Cerebellar cortex (tissue), 1 donor: Measurements from ENCODE around the gene CST9L.

Experiments used
- DNase-seq: peaks from one replicate; pipeline ENCODE4 v3.0.0-alpha.2; 2015; ENCODE audit warnings: low spot score

Gene CST9L, protein sequence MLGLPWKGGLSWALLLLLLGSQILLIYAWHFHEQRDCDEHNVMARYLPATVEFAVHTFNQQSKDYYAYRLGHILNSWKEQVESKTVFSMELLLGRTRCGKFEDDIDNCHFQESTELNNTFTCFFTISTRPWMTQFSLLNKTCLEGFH

DNA sequence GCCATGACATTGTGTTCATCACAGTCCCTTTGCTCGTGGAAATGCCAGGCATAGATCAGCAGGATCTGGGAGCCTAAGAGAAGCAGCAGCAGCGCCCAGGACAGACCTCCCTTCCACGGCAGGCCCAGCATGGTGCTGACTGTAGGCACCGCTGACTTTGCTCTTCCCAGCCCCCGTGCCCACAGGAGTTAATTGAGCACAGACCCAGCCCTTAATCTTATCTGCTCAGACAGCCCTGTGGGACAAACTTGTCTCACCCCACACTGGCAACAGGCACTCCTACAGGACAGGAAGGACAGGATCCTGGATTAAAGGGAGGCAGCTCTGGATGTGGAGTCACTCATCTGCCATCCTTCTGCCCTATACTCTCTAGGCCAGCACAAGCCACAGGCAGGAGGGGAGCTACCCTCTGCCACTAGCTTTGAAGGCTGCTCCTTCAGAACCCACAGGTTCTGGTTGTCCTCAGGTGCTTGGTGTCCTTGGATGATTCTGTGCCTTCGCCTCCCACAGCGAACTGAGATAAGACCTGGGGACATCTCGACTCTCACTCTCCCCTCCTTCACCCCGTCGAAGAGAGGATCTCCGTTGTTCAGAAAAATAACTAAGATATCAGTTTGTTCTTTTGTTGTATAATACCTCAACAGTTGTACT lies at the start of gene CST9L:
Gene CST9L (minus strand): TSS at position 165 of the 651 bp plus-strand sequence. CDS start 34 bp downstream, at position 131.
- no peak for DNase-seq

DNA sequence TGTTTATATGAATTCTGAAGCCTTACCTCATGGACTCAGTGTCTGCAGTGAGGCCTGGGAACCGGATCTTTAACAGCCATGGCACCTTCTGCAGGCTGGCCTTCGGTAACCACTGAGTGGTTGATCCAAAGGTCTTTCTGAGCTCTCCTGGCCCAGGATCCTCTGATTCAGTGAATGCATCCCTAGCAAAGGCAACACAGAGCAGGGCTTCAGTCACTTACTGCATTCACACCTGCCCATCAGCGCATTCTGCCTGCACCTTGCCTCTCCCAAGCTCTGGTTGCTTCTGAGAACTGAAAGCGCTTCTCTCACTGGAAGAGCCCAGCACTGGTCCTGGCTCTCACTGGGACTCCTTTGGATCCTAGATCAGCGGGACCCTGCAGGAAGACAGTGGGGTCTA lies 45.9 kb upstream of the CST9L start:
- no peak for DNase-seq

DNA sequence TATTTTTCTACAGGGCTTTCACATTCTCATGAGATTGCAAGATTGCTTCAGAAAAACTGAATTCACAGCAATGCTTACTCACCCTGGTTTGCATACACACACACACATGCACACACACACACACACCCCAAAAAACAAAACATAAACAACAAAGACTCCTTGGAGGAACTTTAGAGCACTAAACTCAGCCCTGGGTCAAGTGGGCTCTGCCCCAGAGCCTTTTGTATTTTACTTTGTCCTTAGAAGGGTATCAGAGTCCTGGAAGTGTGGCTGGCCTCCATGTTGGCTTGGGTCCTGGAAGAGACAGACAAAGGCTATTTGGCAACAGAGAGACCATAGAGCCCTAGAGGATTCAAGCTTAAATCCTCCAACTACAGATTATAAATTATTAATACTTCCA lies 45.4 kb upstream of the CST9L start:
- no peak for DNase-seq

DNA sequence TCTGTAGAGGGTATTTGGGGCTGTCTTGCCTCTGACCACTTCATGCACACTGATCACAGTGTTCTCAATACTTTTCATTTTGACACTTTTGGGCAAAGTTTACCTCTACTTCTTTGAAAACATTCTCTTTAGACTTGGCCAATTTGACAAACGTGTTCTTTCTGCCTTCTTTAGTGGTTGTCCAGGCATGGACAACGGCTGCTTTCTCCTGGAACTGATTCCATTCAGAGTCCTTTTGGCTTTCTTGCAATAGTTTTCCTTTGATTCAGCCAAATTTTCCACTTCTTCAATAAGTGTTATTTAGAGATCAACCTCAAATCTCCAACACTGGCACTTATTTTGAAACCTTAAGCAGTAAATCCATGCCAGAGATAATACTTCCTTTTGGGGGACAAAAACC lies 44.1 kb upstream of the CST9L start:
- no peak for DNase-seq

DNA sequence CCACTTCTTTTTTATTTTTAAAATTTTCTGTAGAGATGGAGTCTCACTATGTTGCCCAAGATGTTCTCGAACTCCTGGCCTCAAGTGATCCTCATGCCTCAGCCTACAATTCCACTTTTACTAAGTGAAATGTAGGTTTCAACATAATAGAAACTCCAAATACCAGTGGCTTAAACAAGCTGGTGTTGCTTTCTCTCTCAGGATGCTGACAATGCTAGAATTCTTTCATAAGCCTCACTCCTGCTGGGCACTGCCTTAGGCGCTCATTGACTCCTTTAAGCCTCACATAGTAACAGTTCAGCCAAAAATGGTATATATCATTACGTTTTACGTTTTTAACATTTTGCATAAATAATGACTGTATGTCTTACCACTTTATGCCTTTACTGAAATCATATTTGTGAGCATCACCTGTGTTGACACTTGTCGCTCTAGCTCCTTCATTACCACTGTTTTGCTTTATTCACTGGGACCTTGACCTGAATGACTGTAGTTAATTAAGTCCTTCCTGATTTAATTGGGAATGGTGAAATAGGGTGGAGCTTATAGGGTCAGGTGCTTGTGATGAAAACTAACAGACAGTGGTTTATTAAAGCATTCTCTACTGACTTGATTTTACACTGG lies 41.3 kb upstream of the CST9L start:
- no peak for DNase-seq

DNA sequence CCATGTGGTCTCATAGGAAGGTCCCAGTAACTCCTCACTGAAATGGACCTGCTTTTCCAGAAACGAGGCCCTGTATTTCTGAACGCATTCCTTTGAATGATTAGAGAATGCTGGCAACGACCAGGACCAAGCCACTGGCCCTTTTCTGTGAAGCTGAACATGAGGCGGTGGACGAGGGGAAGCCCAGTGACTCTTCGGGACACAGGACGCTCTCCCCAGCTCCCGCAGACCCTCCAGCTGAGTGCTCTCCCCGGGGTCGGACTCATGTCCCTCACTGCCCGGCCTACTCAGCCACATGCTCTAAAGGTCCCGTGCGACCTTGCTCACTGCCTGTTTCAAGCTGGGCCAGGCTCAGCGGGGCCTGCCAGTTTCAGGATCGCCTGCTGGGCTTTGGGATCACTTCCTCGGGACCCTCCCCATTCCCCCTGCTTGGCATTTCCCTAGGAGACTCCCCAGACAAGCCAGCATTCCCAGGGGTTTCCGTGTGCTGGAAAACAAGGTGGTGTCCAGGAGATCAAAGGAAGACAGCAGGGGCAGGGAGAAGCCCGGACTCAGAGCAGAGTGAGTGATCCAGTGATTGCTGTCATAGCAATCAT lies 40.1 kb upstream of the CST9L start:
- DNase-seq: no peak

DNA sequence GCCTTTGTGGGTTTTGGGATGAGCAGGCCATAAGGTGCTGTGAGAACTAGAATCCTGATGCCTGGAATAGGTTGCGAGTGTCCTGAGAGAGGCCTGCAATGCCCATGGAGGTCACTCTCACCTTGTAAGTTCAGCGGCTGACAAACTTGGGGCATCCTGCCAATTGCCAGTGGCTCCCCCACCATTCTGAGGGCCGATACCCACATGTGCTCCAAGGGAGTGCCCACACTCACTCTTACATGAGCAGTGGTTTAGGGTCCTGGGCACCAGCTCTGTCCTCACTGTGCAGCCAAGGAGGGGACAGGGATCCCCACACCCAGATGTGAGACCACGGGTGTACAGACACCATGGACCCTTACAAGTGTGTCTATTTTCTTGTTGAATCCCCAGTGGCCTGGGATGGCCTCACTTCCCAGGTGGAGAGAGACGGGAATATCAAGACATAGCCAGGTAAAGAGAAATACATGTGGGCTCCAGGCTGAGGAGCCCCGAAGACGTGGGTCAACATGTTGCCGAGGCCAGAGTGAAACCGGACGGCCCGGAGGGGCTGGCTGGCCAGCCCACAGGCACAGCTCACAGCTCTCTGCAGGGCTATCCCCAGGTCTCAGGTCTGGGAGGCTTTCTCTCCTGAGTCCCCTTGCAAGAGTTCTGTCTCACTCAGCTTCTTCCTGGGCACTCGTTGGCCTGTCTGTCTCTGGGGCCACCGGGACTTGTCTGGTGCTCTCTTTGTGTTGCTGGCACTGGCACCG lies 39.4 kb upstream of the CST9L start:
- DNase-seq: no peak

DNA sequence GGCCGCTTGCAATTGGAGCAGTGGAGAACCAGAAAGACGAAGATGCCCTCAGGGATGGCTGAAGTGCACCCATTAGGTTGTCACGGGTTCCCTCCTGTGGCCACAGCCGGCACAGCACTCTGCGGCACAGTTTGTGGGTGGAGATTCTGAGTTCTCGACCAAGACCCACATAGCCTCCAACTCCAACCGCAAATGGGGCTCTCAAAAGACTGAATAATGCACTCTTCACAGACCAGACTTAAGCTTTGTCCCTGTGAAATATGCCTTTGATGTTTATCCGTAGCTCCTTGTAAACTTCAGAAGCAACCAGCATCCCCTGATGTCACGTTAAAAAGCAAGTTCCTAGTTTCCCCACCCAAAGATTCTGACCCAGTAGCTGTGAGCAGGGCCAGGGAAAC lies 38.4 kb upstream of the CST9L start:
- peak; percentile 73 for DNase-seq

DNA sequence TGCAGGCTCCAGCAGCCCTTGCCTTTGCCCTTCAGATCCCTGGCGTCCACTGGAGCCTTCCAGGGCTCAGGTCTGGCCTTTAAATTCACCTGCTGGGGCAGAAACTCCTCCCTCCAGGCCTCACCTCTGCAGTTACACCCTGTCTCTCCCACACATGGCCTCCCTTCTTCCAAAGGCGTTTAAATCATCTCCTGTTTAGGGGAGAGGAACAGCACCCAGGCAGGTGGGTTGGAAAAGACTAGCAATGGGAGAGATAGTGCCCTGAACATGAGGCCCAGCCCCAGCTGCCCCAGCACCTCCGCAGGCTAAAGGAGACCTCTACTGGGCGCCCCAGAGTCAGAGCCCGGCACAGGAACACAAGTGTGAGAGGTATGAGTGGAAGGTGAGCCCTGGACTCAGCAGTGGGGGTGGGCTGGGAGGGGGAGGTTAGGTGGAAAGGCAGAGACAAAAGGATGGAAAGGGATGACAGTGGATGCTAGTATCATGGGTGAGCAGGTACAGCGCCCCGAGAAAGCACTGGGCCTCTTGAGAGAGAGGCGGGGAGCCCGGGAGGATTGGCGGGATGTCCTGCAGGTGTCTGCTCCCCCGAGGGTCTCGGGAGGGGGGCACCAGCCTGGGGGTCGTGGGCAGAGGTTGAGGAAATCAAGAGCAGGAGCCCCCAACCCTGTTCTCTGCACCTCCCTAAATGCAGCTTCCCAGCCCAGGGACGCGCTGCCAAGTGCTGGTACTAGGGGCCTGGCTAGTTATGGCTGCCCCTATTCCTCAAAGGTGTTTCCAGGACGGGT lies 37.8 kb upstream of the CST9L start, which contains the start of gene CST9:
Gene CST9 (minus strand): TSS at position 51 of the 785 bp plus-strand sequence. CDS start 53 bp downstream, outside the sequence.
- no peak for DNase-seq

DNA sequence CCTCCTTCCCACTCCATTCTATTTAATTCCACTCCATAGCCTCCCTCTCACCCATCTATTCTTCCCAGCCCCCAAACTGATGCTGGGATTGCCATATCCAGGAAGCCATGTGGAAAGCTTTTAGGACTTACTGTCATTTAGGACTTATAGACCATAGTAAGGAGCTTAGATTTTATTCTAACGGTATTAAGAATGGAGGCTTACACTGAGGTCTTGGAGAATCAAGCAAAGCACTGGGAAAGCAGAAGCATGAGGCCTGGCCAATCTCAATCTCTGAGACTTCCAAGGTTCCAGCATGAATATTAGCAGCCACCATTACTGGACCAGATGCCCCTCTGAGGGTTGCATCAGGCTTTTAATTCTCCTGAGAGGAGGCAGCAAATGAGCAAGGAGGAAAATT lies 36.0 kb upstream of the CST9L start:
- DNase-seq: no peak

DNA sequence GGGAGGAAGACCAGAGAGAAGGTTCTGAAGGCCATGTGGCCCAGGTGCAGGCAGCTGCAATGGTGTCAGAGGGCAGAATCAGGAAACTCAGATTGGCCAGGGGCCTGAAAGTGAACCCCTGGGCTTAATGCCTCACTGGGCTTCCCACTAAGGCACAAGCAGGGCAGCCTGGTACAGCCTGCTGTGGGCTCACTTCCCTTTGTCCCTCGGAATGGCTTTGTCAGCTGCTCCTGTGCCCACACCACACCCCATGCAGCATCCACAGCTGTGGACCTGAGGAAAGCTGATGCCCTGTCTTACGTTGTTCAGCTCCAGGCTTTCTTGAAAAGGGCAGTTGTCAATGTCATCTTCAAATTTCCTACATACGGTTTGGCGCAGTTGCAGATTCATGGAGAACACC lies 35.0 kb upstream of the CST9L start:
- DNase-seq: no peak

DNA sequence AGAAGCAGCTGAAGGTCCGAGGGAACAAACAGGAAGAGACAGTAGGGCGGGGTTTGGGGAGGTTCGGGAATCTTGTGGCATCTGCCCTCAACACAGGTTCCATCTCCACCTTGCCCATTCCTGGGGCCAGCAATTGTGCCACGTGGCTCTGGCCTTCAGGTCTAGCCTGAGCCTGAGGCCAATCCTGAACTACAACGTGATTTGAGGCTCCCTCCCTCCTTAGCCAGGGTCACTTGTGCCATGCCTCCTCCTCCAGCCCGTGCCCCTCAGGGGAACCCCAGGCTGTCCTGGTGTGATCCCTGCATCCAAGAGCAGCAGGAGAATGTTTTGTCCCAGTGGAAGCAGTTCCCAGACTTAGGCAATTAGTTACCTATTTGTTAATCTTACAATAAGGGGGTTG lies 34.4 kb upstream of the CST9L start:
- no peak for DNase-seq

DNA sequence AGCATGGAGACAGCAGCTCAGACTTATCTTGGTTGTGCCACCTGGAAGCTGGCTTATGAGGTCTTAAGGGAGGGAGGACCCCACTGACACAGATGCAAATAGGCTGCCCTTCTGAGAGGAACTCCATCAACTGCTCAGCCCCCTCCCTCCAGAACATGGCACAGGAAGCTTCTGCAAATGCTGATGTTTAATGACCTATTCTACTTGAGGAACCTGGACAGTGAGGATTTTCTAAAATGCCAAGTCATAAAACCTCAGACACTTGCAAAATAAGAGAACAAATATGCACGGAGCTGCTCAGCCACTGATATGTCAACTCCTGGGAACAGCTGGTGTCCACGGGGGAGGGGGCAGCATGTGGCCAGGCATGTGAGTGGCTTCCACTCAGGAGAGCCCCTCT lies 34.0 kb upstream of the CST9L start:
- DNase-seq: no peak

DNA sequence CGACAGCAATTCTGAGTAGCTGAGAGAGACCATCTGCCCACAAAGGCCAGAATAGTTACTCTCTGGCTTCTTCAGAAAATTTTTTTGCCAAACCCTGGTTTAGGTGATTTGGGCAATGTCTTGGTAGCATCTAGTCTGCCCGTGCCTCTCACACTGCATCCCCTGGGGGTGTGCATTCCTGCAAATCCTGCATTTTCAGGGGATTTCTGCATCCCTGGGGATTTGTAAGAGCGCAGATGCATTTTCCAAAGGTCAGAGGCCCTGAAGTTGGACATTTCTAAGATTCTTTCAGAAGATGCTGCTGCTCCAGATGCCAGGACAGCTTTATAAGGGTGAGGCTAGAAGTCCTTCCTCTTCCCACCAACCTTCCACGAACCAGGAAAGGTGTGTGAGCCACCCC lies 33.4 kb upstream of the CST9L start:
- DNase-seq: no peak

DNA sequence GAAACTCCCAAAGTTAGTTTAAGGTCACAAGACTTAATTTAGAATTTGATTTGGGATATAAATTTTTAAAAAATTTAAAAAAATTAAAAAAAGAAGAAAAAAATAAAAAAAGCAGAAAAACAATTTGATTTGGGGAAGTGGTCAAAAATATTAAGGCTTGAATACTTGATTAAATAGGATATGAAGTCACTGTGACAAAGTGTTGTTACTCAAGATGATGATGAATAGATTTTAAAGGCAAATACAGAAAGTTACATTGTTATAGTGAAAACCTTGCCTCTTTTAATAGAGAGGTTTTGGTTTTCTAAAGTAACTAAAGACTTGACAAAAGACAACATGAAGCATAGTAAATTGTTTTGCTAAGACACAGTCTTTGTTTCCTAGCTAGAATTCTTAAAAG lies 30.2 kb upstream of the CST9L start:
- no peak for DNase-seq

DNA sequence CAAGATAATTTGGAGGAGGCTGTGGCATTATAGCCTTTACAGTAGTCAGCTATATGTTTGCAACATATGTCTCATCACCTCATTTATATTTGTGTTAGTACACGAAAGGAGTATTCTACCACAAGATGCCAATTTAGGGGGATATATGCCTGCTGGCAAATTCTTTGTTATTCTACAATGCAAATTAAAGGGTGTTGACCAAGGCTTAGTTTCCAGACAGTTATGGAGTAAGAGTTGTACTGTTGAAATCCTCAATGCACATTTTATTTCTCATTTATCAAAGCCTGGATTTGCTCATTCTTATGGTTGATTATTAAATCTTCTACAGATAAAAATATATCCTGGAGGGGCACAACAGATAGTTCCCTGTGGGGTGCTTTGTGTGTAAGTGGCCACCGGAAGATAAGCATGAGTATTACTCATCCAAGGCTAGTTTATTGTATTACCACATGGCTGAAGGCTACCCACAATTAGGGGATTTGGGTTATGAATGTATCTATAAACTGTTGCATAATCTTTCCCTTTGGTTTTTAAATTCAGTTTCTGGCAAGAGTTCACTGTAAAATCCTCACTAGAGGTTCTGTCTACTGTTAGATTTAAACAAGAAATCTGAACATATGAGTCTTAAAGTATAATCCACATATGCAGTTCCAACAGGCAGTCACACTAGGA lies 28.4 kb upstream of the CST9L start:
- DNase-seq: no peak

DNA sequence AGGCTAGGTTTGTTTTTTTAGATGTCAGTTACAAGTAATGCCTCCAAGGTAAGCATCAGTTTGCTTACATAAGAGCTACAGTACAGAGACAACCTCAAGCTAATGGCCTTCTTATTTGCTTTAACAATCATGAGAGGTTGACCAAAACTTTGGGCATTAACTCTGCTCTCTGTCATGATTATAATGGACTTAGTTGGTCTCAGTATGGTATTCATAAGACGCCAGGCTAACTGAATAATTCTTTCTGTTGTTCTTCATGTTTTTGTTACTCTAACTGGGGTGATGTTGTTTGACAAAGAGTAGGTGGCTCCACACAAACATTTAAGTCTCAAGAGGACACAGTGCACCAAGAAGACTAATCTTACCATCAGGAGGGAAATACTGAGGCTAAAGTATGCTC lies 27.7 kb upstream of the CST9L start:
- DNase-seq: no peak

DNA sequence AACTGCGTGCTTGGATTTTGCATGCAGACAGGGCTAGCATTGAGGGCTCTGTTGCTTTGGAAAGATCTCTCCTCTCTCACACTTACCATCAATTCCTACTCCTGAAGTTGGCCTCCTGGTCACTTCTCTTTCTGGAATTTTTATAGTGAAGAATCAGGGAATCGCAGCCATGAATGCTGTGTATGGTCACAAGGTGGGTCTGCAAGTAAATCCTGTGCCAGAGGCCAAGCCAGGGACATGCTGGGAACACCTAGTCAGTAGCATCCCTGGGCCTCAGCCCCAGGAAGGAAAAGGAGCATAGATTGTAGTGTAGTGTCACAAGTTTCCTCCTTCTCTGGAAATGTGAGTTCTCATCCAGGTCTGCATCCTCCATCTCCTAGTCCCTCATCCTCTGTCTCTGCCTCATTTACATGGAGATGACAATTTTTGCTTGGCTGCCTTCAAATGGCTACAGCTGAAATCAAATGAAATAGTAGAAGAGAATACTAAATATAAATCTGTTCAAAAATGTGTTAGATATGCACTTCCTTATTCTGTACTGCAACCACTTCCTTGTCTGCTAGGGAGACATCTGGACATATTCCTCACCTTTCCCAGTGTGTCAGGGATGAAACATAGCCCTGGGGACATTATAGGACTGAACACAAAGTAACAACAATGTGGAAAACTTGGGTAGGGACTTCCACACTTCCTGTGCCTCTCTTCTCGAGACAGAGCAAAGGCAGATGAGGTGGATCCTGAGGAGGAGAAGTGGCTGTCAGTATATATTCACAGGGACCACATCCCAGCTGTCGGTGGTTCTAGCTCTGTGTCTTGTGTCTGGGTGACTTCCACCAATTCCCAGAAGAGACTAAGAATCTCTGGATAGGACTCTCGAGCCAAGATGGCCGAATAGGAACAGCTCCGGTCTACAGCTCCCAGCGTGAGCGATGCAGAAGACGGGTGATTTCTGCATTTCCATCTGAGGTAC lies 20.4 kb upstream of the CST9L start:
- no peak for DNase-seq

DNA sequence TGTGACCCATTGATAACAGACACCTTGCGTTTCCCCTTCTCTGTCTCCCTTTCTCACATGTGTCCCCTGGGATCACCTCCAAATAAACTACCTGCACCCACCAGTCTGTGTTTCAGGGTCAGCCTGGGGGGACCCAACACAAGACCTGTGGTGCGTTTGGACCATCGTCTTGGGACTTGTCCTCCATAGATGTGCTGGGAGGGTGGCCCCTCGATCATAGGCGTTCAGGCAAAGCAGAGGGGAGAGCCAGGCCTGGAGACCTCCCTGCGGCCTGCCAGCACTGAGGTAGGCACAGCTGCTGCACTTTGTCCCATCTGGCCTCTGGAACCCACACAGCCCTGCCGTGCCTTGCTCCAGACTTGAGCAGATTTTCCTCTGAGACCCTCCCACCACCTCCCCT lies 19.3 kb upstream of the CST9L start:
- no peak for DNase-seq
